Loucy (cell line): Measurements from ENCODE around the gene RCAN1.

Experiments
- H2AFZ ChIP-seq: fragments of 200-600 bp; sonication (generic); 2 replicates; pipeline ENCODE4 v1.6.0; 2016; ENCODE audit warnings: antibody characterized with exemption, mild to moderate bottlenecking, low read length, moderate library complexity
- H3F3A ChIP-seq: fragments of 200-600 bp; 2 replicates; pipeline ENCODE4 v1.6.0; 2016; ENCODE audit warnings: antibody characterized with exemption, low read depth, mild to moderate bottlenecking
- H3K27me3 ChIP-seq: fragments of 200-600 bp; sonication (generic); 2 replicates; pipeline ENCODE4 v1.6.1; 2014; ENCODE audit warnings: low read length, mild to moderate bottlenecking; ENCODE audit not compliant: insufficient read depth, poor library complexity, severe bottlenecking
- H3K36me3 ChIP-seq: fragments of 200-600 bp; sonication (generic); 2 replicates; pipeline ENCODE4 v1.6.1; 2016; ENCODE audit warnings: low read length; ENCODE audit not compliant: insufficient read depth
- H3K4me1 ChIP-seq: fragments of 200-600 bp; sonication (generic); 2 replicates; pipeline ENCODE4 v1.5.1; 2014; ENCODE audit warnings: low read length, mild to moderate bottlenecking; ENCODE audit not compliant: insufficient read depth, poor library complexity, severe bottlenecking
- H3K4me2 ChIP-seq: fragments of 200-600 bp; sonication (generic); 2 replicates; pipeline ENCODE4 v1.6.0; 2014; ENCODE audit warnings: antibody characterized with exemption, low read length, low read depth, mild to moderate bottlenecking; ENCODE audit not compliant: poor library complexity, severe bottlenecking
- H3K4me3 ChIP-seq: fragments of 200-600 bp; sonication (generic); 2 replicates; pipeline ENCODE4 v1.5.1; 2014; ENCODE audit warnings: low read length, mild to moderate bottlenecking, mixed read lengths; ENCODE audit not compliant: poor library complexity, severe bottlenecking
- H3K79me2 ChIP-seq: fragments of 200-600 bp; sonication (generic); 2 replicates; pipeline ENCODE4 v1.6.1; 2014; ENCODE audit warnings: low read length; ENCODE audit not compliant: insufficient read depth
- H3K9ac ChIP-seq: fragments of 200-600 bp; sonication (generic); 2 replicates; pipeline ENCODE4 v1.6.0; 2014; ENCODE audit warnings: mild to moderate bottlenecking, low read depth, low read length, moderate library complexity; ENCODE audit not compliant: poor library complexity, severe bottlenecking
- H3K9me2 ChIP-seq: fragments of 200-600 bp; sonication (generic); replicated peaks from 2 replicates; pipeline ENCODE4 v1.6.1; 2016; ENCODE audit warnings: low read depth, low read length, mixed read lengths
- H3K9me3 ChIP-seq: fragments of 200-600 bp; sonication (generic); 2 replicates; pipeline ENCODE4 v1.6.1; 2014; ENCODE audit warnings: mild to moderate bottlenecking, antibody characterized with exemption, low read length, low read depth; ENCODE audit not compliant: insufficient read depth
- H4K20me1 ChIP-seq: fragments of 200-600 bp; sonication (generic); 2 replicates; pipeline ENCODE4 v1.6.0; 2014; ENCODE audit warnings: antibody characterized with exemption, low read length, mild to moderate bottlenecking; ENCODE audit not compliant: insufficient read depth, poor library complexity, severe bottlenecking
- CTCF ChIP-seq: fragments of 200-600 bp; sonication (generic); conservative IDR thresholded peaks from 2 replicates; pipeline ENCODE4 v1.5.1; 2014; ENCODE audit warnings: mild to moderate bottlenecking, antibody characterized with exemption, low read length
- EZH2phosphoT487 ChIP-seq: fragments of 200-600 bp; IDR thresholded peaks from 2 replicates; pipeline ENCODE4 v1.6.1; 2018; ENCODE audit warnings: antibody characterized with exemption, mild to moderate bottlenecking, moderate library complexity, borderline replicate concordance

The RCAN1 gene

DNA sequence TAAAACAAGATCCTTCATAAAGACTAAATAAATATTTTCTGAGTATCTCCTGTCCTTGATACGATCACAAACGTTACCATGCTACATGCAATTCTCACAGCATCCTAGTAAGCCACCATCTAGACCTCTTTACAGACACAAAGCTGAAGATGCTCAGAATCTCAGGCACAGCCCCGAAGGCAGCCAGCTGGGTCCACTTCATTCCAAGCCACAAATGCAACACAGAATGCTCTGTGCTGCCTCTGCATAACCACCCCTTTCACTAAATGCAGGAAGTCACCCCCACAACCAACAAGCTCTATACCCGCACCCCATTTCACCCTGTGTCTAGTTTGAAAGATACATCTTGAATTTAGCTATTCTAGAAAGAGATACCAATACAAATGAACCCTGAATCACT is 12.9 kb downstream of the RCAN1 start:
- no peak overlapping the region for H2AFZ ChIP-seq
- no peak for TF ChIP-seq CTCF
- no peak for TF ChIP-seq EZH2phosphoT487
- no peak overlapping the region for H3K4me3 ChIP-seq
- H3K27me3 ChIP-seq = no peaks in the 10 kb centered on the region
- no peaks in the 10 kb centered on the region for H3K9me3 ChIP-seq
- H3F3A ChIP-seq = no peaks in the 10 kb centered on the region
- no peak overlapping the region for H3K4me2 ChIP-seq
- H3K9ac ChIP-seq = no peak overlapping the region
- no peaks in the 10 kb centered on the region for H3K36me3 ChIP-seq
- no peaks in the 10 kb centered on the region for H3K9me2 ChIP-seq
- H4K20me1 ChIP-seq = no peaks in the 10 kb centered on the region
- peaks cover 3% of the 10 kb centered on the region; the same call in 1 of the 2 replicates for H3K79me2 ChIP-seq
- no peaks in the 10 kb centered on the region for H3K4me1 ChIP-seq

DNA sequence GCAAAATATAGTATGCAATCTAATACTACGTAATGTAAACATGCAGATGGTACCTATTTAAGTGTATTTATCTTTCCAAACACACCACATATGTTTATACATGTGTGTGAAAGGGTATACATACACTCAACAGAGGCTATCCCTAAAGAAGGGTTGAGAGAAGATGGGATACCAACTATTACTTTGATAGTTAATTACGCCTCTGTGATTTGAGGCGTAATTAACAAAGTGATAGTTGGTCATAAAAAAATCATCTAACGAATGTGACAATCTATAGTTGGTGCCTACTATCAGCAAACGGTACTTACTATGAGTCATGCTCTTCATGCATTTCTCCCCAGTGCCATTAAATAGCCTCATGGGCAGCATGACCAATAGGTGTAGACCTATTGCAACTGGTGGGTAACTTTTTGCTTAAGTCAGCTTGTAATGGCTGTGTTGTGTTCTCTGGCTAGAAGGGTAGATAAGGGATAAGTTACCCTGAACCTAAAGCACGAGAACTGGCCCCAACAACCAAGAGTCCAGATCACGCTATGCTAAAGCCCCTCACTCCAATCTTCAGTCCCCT is 15.3 kb downstream of the RCAN1 start:
- TF ChIP-seq EZH2phosphoT487 (no peak), CTCF (no peak)
- H3K4me3 ChIP-seq = no peak overlapping the region
- no peak overlapping the region for H3K4me2 ChIP-seq
- H3K9me3 ChIP-seq = no peaks in the 10 kb centered on the region
- H3K9ac ChIP-seq = no peak overlapping the region
- no peaks in the 10 kb centered on the region for H3K27me3 ChIP-seq
- H3K4me1 ChIP-seq = no peaks in the 10 kb centered on the region
- no peaks in the 10 kb centered on the region for H3F3A ChIP-seq
- H3K36me3 ChIP-seq = no peaks in the 10 kb centered on the region
- no peaks in the 10 kb centered on the region for H3K9me2 ChIP-seq
- H4K20me1 ChIP-seq = no peaks in the 10 kb centered on the region
- no peak overlapping the region for H2AFZ ChIP-seq
- peaks cover 3% of the 10 kb centered on the region; the same call in 1 of the 2 replicates for H3K79me2 ChIP-seq

DNA sequence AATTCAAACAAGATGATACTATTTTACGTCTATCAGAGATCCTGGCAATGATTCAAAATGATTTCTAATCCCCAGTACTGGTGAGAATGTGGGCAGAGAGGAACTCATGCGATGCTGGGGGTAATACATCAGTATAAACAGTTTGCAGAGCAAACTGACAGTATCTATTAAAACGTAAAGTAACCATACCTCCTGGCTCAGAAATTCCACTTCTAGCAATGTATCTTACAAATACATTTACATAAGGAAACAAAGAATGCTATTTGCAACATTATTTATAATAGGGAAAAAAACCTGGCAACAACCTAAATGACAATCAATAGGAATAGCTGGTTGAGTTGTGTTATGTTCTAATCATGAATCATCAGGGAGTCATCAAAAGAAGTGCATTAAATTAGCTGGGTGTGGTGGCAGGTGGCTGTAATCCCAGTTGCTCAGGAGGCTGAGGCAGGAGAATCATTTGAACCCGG is 15.9 kb downstream of the RCAN1 start:
- TF ChIP-seq CTCF (no peak), EZH2phosphoT487 (no peak)
- H3K36me3 ChIP-seq = no peaks in the 10 kb centered on the region
- H3K4me2 ChIP-seq = no peak overlapping the region
- no peaks in the 10 kb centered on the region for H3F3A ChIP-seq
- no peaks in the 10 kb centered on the region for H3K9me2 ChIP-seq
- no peak overlapping the region for H3K4me3 ChIP-seq
- H2AFZ ChIP-seq = no peak overlapping the region
- peaks cover 3% of the 10 kb centered on the region; the same call in 1 of the 2 replicates for H3K79me2 ChIP-seq
- H3K9me3 ChIP-seq = no peaks in the 10 kb centered on the region
- no peak overlapping the region for H3K9ac ChIP-seq
- H4K20me1 ChIP-seq = no peaks in the 10 kb centered on the region
- no peaks in the 10 kb centered on the region for H3K4me1 ChIP-seq
- H3K27me3 ChIP-seq = no peaks in the 10 kb centered on the region
